ENCODE data around the gene SLC5A10. TPM values are rescaled to one million over a fixed set of nuclear protein-coding genes. Genes with fewer than 3 reads are reported as not detected.
A peak's percentile ranks its signal among the peaks of the same experiment; 100 is the strongest.

Gene SLC5A10
- total RNA-seq, 1 experiment from 2014 or later: not detected

GRCh38 chr17:19011581-19011980 is 59.6 kb downstream of the SLC5A10 start:
- no peaks in the 10 kb centered on the region for H3K36me3 Mint-ChIP-seq (ENCODE audit: insufficient read depth in 1 of 3, low read depth in 3 of 3)
- no peak overlapping the region for H3K27ac Mint-ChIP-seq

More at GRCh38 chr17:19011581-19011980, 59.6 kb downstream of the SLC5A10 start:
- peaks cover 16 to 38% of the 10 kb centered on the region in 2 experiments for H3K4me1 Mint-ChIP-seq
- Histone ChIP-seq H3K4me2 (ENCODE audit: insufficient read depth, insufficient read length, low read length) (no peak overlapping the region), H4K5ac (ENCODE audit: insufficient read length, low read depth, low read length) (no peak overlapping the region), H2AFZ (ENCODE audit: low read length) (no peak overlapping the region), H4K91ac (ENCODE audit: insufficient read length, low read depth, low read length) (no peak overlapping the region), H4K8ac (replicated peaks; ENCODE audit: insufficient read length, low read depth, low read length) (no peak overlapping the region), H2BK5ac (ENCODE audit: insufficient read length, low read length) (no peak overlapping the region), H3K9me3 (ENCODE audit: control insufficient read depth, low read depth, low read length) (no peaks in the 10 kb centered on the region), H3K27ac (ENCODE audit: insufficient read length, low read depth, low read length) (no peak overlapping the region), H3K27me3 (ENCODE audit: insufficient read depth, low read length) (no peaks in the 10 kb centered on the region), H2BK20ac (ENCODE audit: low read depth, low read length, poor library complexity, severe bottlenecking) (no peak overlapping the region), H3K79me2 (ENCODE audit: insufficient read depth, low read length) (no peaks in the 10 kb centered on the region), H2AK5ac (ENCODE audit: insufficient read length, low read length) (no peak overlapping the region), H3K4ac (ENCODE audit: low read depth, low read length) (no peak overlapping the region), H3T11ph (ENCODE audit: low read length) (no peak overlapping the region), H2BK12ac (ENCODE audit: insufficient read length, low read depth, low read length) (no peak overlapping the region), H3K9ac (ENCODE audit: extremely low read depth, insufficient read length, low read length) (no peak overlapping the region), H2BK15ac (ENCODE audit: low read depth, low read length) (no peak overlapping the region), H3K4me1 (ENCODE audit: insufficient read depth, low read length) (no peaks in the 10 kb centered on the region), H3K56ac (ENCODE audit: insufficient read length, low read depth, low read length) (no peak overlapping the region), H3K79me1 (ENCODE audit: insufficient read depth, low read depth, low read length, poor library complexity, severe bottlenecking) (no peaks in the 10 kb centered on the region), H3K18ac (ENCODE audit: insufficient read length, low read depth, low read length) (no peak overlapping the region), H4K20me1 (ENCODE audit: control insufficient read depth, insufficient read depth, insufficient read length) (no peaks in the 10 kb centered on the region), H3K23ac (ENCODE audit: insufficient read length, low read depth, low read length) (no peak overlapping the region), H3K14ac (ENCODE audit: insufficient read depth, low read length) (peak overlapping the region; percentile 18; the same call in 1 of the 2 replicates), H2BK120ac (ENCODE audit: low read depth, low read length, poor library complexity, severe bottlenecking) (no peak overlapping the region), H3K23me2 (ENCODE audit: insufficient read length, low read depth, low read length, poor library complexity, severe bottlenecking) (no peaks in the 10 kb centered on the region)
- WGBS (ENCODE audit: extremely low coverage, insufficient read length, low lambda C conversion rate): no CpG with 5 or more reads among the region's 6 CpGs
- no peak for DNase-seq
- TF ChIP-seq CTCF (conservative IDR thresholded peaks at IDR 0.05): no peak
- peaks cover under 1 to 6% of the 10 kb centered on the region in 2 experiments; a peak in 3 of 5 replicates for H3K9me3 Mint-ChIP-seq
- H3K4me3 Mint-ChIP-seq: no peak overlapping the region
- peaks cover 8% of the 10 kb centered on the region for H3K27me3 Mint-ChIP-seq (ENCODE audit: low read depth)
